Stimulated activated CD4-positive, alpha-beta T cell treated with anti-CD3 and anti-CD28 coated beads, Interleukin-2, amount 100 ng/mL, for 48 hours (primary cell): ENCODE results near the gene RECK.
A peak's percentile ranks its signal among the peaks of the same experiment; 100 is the strongest.

ENCODE experiments used
- DNase-seq, 2 donors: peaks; one replicate each; pipeline ENCODE4 v3.0.0-alpha.2; 2020

RECK gene

DNA sequence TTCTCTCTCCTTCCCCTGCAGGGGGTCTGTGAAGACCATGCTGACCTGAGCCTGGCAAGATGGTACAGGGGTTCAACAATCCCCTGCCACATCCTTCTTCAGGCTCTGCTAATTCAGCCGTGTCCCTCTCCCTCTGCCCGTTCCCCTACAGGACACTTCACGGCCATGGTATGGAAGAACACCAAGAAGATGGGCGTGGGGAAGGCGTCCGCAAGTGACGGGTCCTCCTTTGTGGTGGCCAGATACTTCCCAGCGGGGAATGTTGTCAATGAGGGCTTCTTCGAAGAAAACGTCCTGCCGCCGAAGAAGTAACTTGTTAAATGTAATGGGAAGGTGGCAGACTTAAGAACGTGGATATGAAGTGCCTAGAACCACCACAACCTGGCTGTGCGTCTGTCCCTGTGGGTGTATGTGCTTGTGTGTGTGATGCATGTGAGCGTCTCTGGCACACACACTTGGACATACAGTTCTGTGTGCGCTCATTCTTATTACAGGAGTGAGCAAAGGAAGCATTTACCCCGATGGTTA lies 125.6 kb downstream of the RECK start:
- no peak for DNase-seq

DNA sequence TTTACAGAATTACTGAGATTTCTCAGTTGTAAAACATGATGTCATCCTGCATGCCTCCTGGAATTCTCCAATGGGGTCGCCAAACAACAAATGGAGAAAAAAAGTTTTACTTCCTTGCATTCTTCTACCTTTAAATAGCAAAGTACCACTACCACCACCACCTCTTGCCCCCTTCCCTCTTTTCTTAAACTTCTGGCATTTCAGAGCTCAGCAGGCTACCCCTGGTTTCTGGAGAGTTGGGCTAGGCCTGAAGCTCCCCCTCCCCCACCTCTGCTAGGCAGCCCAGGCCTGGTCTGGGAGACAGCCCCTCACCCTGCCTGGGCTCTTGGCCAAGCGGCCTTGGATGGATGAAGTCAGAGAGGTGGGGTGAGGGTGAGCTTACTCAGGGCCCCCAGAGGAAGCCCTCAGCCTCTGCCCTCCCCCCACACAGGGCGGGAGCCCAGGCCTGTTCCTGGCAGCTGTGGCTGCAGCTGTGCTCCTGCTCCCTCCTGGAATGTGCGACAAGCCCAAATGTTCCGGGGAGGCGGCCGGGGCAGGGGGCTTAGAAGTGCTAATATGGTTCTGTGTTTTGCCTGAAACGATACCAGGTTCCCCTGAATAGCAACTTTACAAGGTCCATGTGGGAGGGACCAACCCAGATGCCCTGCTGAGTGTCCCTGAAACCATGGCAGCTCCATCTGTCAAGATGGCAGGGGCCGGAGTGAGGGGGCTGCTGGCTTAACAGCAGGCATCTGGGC lies 126.5 kb downstream of the RECK start:
- no peak for DNase-seq

DNA sequence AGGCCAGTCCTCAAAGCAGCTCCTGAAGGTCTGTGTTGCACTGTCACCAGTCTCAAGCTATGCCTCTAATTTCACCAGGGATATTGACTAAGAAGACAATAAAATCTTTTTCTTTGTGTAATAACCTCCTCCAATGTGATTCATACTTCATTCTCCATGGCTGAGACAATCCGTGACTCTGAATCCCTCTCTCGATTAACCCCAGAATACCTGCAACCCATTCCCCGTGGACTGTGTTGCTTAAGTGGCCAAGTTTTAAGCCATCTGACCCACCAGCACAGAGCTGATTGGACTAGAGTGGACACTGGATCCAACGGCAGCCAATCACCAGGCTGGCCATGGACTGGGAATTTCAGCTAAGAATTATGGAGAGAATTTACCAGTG lies 127.1 kb downstream of the RECK start:
- DNase-seq: no peak

DNA sequence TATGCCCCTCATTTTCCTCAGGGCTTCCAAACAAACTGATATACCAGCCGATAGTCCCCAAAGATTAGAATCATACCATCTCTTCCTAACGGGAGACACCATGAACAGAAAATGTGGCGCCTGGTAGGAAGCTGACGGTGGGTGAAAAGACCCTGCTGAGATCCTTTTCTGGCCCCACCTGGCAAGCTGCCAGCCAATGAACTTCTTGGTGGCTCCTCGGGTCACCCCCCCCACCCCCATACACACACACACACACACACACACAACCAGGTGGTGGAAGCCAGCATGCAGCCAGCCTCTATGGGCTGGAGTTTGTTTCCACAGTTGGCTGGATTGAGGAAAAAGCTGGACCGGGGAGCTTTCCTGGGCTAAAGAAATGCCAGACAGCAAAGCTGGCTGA lies 127.7 kb downstream of the RECK start:
- no peak for DNase-seq

DNA sequence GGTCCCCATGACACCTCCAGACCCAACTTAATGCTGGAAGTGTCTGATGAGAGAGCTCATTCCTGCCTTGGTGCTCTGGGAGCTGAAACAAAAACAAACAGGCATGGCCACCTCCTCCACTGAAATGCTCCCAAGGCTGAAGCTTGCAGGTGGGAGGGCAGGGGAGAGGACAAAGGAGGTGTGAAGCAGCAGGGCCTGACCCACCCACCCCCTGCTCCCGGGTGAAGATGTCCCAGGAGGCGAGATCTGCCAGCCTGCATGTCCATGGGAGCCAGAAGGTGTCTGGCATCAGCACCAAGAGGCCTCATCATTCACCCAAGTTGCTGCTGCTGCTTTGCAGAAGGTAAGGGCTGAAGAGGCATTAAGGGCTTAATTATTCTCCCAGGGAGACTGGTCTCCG lies 128.3 kb downstream of the RECK start:
- no peak for DNase-seq

DNA sequence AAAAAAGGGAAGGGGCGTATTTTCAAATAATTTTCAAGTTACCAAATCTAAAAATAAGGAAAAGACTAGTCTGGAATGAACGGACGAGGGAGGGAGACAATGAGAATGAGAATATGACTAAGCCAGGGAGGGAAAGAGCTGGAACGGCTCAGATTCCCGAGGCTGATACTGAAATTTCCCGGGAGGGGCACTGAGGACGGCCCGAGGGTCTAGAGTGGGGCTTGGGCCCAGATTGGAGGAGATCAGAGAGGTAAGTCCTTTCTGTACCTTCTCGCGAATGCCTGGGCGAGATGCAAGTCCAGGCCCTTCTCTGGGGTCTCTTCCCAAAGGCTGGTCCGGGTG lies 129.1 kb downstream of the RECK start:
- no peak for DNase-seq

DNA sequence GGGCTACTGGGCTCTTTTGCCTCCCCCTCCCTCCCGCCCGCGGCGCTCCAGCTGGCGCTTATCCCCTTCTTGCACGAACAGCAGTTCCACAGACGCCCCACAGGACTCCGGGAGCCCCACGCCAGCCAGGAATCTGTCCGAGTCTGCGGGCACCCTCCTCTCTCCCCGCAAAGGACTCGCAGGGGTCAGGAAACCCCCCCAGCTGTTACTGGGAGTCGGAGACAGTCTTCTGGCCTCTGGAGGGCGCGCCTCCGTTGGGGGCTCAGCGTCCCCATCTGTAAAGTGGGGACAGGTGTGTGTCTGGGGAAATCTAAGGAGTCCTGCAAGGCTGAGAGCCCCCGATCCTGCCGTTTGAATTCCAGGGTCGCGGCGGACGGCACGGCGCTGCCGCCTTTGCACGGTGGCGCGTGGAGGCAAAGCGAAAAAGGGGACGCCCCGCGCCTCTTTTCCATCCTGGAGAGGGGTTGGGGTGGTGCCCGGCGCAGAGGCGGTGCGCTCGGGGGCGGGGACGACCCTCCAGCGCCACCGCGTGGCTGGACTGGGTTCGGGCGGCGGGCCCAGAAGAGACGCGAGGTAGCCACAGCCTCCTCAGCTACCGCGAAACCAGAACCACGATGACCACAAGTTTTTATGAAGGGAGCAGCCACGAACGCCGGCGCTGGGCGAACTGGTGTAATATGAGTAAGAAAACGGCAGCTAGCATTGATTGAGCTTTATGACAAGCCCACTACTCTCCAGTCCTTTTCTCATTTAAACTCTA lies 129.6 kb downstream of the RECK start:
- DNase-seq: peak; percentile 84 to 89

DNA sequence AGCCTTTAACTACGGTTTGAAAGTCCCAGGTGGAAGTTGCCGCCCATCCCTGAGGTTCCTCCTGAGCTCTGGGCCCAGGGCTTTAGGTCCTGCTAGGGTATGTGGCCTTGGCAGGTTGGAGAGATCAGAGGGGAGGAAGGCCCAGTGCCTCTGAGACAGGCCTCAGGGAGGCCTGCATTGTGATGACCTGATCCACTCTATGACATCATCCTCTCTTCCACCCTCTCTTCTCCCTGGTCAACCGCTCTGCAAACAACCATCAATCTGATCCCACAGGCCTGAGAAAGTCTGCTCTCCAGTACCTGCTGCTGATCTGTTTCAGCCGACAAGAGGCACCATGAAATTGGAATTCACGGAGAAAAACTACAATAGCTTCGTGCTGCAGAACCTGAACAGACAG lies 132.5 kb downstream of the RECK start, which contains the start of gene CCIN:
TSS of gene CCIN (plus strand) at position 223 of the 400 bp plus-strand sequence. CDS start at position 338, 115 bp downstream.
- no peak for DNase-seq

DNA sequence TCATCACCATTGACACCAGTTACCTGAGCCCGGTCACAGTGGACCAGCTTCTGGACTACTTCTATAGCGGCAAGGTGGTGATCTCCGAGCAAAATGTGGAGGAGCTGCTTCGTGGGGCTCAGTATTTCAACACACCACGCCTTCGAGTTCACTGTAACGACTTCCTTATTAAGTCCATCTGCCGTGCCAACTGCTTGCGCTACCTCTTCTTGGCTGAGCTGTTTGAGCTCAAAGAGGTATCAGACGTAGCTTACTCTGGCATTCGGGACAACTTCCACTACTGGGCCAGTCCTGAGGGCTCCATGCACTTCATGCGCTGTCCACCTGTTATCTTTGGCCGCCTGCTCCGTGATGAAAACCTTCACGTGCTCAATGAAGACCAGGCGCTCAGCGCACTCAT lies 133.0 kb downstream of the RECK start:
- no peak for DNase-seq

DNA sequence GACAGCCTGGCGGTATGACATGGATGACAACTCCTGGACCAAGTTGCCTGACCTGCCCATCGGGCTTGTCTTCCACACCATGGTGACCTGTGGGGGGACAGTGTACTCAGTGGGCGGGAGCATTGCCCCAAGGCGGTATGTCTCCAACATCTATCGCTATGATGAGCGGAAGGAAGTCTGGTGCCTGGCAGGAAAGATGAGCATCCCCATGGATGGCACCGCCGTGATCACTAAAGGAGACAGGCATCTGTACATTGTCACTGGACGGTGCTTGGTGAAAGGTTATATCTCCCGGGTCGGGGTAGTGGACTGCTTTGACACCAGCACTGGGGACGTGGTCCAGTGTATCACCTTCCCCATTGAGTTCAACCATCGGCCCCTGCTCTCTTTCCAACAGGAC lies 133.8 kb downstream of the RECK start:
- no peak for DNase-seq

DNA sequence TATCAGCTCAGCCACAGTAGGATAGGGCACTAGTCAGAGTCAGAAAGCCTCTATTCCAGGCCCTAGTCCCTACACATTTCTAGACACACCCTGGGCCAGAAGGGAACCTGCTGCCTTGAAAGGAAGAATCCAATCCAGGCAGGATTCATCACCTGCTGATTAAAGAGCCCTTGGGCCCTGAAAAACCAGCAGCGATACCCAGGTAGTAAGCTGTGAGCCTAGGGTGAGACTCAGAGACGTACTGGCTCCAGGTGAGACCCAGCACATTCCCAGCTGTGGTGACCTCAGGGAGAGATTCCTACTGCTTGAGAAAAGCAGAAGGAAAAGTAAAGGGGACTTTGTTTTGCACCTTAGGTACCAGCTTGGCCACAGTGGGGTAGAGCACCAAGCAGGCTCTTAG lies 137.1 kb downstream of the RECK start:
- no peak for DNase-seq
